HG02870 (cell line): Measurements from ENCODE around the gene PRR5L.
"Not testable (repeated sequence)": the region's sequence is repeated elsewhere in the genome, so short reads cannot be mapped to it uniquely, and the experiment has no call there.

ENCODE experiments used
- ATAC-seq: cut with Tn5 transposase; IDR thresholded peaks from one replicate; pipeline ENCODE4 v1.9.1; 2021; ENCODE audit warnings: mild to moderate bottlenecking, moderate library complexity; ENCODE audit not compliant: unreplicated experiment

The PRR5L gene

GRCh38 chr11:36454941-36455631, 159.0 kb downstream of the PRR5L start:
- no peak for ATAC-seq

DNA sequence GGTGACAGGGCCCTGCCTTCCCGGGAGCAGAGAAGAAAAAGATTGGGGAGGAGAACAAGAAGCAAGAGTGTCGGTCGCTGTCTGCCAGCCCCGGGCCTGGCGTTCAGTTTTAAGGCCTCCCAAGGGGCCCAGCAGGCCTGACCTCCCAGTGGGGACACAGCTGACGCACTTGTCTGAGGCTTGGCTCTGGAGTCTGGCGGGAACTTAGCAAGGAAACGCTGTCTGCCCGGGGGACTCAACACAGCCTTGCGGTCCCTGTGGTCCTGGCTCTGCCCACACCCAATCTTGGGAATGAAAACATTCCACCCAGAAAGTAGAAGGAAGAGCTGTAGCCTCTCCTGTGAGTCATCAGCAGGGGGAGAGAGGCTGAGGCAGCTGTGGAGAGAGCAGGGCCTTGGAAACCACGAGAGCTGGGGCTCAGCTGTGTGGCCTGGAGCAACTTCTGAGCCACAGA, 159.6 kb downstream of the PRR5L start:
- ATAC-seq = no peak

- no peak for ATAC-seq
These were observed 160.1 kb downstream of the PRR5L start for GRCh38 chr11:36456156-36456555.

DNA sequence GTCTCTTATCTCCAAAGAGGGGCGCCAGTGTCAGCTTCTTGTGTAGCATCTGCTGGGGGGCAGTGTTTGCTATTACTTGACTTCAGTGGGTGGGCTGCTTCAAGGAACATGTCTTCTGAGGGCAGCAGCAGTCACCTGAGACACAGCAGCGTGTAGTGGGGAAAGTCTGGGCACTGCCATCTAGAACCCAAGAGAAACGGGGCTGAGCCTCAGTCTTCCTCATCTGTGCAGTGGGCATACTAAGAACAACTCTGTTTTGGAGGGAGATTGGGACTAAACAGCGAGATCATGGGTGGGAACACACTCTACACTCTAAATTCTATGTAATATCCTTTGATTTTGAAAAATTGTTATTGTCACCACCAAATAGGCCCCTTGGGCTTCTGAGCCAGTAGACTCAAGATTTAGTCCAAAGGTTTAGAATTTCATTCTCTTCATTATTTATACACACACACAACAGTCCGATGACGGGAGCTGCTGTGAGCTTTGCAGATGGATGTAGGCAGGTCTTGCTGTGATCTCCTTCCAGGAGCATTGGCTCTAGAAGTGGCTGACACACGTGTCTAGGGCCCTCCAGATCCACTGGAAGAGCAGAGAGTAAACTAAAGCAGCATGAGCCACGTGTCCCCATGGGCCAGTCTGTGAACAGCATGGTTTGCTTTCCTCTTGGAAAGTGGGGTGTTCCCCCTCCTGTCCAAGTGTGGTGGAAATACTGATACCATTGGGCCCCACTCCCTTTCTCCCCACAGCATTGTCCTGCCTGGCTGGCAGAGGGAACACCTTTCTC, 162.2 kb downstream of the PRR5L start:
- ATAC-seq = no peak

- ATAC-seq = no peak
These were observed 163.0 kb downstream of the PRR5L start for GRCh38 chr11:36459046-36459445.

DNA sequence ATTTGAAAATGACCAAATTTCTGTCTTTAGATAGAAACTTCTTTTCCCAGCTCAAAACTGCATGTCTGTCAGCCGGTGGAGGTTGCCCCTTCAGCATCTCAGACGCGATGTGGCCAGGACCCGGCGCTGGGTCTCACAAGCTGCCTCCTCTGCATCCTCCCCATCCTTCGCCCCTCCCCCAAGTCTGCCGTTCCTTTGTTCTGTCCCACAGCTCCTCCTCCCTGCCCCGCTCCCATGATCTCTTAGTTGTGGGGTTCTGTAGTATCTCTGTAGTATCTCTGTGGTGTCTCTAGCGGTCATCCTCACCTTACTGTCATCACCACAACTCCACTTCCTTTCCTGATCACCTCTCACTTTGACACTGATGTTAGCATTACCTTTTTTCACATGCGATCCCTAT, 164.1 kb downstream of the PRR5L start:
- no peak for ATAC-seq

DNA sequence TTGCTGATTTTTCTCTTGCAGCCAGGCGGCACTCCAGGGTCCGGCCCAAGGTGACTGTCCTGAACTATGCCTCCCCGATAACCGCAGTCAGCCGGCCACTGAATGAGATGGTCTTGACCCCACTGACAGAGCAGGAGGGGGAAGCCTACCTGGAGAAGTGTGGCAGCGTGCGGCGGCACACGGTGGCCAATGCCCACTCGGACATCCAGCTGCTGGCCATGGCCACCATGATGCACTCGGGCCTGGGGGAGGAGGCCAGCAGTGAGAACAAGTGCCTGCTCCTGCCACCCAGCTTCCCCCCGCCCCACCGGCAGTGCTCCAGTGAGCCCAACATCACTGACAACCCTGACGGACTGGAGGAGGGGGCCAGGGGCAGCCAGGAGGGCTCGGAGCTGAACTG, 166.2 kb downstream of the PRR5L start:
- ATAC-seq = no peak

- no peak for ATAC-seq
These were observed 167.7 kb downstream of the PRR5L start for GRCh38 chr11:36463781-36464180.

- ATAC-seq = no peak
These were observed 168.6 kb downstream of the PRR5L start for GRCh38 chr11:36464720-36465119.

- ATAC-seq = no peak
These were observed 169.5 kb downstream of the PRR5L start for GRCh38 chr11:36465449-36466163.

- ATAC-seq = no peak
These were observed 170.9 kb downstream of the PRR5L start for GRCh38 chr11:36467012-36467411.

DNA sequence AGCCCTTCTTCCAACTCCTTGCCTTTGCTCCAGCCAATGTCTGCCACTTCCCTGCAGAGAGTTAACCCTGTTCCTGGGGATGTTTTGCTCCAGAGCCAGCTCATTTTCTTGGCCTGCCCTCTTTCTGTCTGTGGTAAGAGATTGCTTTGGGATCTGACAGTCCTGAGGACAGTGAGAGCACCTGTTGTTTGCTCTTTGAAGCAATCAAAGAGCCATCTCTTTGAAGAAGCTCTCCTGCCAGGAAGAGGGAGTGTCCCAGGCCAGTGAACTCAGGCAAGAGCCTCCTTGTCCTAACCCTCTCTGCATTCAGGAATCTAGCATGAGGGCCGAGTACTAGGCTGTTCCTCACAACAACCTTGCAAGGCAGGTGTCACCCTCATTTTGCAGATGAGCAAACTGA, 171.8 kb downstream of the PRR5L start:
- ATAC-seq = no peak

DNA sequence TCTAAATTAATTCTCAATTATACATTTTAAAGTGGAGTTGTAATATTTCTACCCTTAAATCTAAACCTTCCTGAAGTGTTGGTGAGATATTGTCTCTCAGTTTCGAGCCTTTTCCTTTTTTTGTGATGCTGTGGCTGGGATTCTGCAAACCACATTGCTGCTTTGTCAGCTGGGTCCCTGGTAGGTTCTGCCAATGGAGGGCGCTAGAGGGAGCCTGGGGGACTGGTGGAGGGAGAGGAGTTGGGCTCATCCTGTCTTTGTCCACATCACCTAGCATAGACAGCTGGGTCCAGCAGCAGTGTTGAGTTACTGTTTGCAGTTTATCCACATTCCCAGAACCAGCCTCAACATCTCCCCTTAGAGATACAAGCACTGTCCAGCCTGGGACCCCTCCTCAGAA, 173.0 kb downstream of the PRR5L start:
- no peak for ATAC-seq

DNA sequence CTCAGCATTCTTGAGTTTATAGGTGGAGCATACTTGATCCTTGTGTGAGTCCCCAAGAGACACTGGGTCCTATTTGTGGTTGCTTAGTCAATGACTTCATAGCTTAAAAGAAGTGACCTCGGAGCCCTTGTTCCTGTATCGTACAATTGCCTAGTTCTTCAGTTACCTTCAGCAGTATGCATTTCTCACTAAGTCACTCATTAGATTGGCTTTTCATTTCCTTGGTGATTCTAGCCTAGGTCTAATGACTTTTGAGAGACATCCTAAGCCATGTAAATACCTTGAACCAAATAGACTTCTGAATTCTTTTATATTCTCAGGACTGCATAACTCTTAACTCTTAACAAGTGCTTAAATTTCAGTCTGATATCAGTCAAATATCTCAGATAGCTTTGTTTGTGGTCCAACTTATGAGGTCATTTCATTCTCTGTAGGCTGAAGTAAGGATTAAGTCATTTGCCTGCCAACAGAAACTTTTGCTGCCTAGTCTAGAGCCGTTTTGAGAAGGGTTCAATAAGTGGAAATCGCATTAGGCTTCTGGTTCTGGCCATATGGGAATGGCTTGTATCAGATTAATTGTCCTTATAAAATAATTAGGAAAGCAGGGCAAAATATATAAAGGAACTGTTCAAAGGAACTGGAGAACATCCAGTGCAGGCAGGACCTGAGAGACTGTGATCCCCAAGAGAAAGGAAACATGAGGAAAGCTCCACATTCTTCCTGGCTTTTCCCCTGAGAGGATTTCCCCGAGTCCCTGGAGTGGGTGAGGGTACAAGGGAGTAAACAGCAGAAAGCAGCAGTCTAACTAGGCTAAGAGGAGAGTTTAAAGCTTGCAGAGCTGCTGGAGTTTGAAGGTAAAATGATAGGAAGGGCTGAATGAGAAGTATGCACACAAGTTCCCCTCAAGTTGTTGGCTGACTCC, 174.1 kb downstream of the PRR5L start:
- ATAC-seq = no peak

GRCh38 chr11:36471577-36471976, 175.5 kb downstream of the PRR5L start:
- ATAC-seq = no peak

DNA sequence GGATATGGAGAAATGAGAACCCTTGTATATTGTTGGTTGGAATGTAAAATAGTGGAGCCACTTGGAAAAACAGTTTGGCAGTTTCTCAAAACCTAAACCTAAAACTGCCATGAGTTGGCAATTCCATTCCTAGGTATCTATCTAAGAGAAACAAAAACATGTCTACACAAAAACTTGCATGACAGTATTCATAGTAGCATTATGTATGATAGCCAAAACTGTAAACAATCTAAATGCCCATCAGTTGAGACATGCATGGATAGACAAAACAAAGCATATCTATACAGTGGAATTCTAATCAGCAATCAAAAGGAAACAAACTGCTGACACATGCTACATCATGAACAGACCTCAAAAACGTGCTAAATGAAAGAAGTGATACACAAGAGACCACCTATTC, 179.1 kb downstream of the PRR5L start:
- ATAC-seq = no peak

GRCh38 chr11:36478700-36479329, 182.7 kb downstream of the PRR5L start:
- no peak for ATAC-seq

GRCh38 chr11:36480833-36481232, 184.7 kb downstream of the PRR5L start:
- no peak for ATAC-seq

GRCh38 chr11:36483042-36483441, 187.0 kb downstream of the PRR5L start:
- ATAC-seq = not testable (repeated sequence)

GRCh38 chr11:36485298-36486002, 189.4 kb downstream of the PRR5L start:
- ATAC-seq = no peak
